ENCODE data around the gene PCNX4. TPM values are rescaled to one million over a fixed set of nuclear protein-coding genes. Genes with fewer than 3 reads are reported as not detected.
"Not testable (repeated sequence)": the region's sequence is repeated elsewhere in the genome, so short reads cannot be mapped to it uniquely, and the experiment has no call there.

The PCNX4 gene
- polyA plus RNA-seq (2013, experiment 1 of 2; ENCODE audit: insufficient read length), result 37.4 TPM
- 47.9 TPM for polyA plus RNA-seq (2013, experiment 2 of 2; ENCODE audit: insufficient read length)

DNA sequence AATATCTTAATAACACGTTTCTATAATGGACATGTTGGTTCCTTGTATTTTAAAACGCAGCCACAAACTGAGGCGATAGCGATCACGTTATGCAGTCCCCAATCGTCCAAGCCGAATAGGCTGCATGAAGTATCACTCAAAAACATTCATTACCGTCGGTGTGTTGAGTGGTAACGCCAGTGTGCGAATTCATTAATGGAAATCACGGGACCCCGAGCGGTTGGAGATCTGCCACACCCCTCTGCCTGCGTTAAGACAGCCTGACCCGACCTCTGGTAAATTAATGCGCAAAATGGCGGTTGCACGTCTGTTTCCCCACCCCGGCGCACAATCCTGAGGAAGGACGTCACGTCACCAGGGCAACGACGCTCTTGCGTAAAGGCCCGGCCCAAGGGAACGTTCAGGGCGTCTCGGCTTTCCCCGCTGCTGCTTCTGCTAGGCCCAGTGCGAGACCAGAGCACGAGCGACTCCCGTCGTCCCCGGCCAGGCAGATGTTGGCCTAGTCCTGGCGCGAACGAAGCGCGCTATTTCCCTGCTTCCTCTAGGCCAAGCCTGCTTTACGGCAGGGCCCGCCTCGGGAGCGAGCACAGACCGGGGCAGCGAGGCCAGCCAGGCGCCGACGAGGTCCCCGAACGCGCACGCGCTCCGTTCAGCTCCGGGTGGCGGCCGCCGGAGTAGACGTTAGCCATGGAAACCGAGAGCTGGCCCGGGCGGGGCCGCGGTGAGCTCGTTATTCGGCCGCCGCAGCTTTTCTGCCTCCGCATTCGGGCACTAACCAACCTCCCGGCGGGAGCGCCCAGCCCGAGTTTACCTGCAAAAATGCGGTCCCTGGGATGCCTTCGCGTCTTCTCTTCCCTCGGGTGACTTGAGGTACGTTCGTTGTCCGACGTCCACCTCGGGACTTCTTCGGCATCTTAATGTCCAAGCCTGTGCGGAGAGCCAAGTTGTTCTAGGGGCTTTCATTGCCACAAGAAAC, at the start of gene PCNX4:
TSS of gene PCNX4 (plus strand) at position 374 of the 976 bp plus-strand sequence. CDS start 15,716 bp downstream, outside the sequence.
- peak; percentile 99 for DNase-seq

DNA sequence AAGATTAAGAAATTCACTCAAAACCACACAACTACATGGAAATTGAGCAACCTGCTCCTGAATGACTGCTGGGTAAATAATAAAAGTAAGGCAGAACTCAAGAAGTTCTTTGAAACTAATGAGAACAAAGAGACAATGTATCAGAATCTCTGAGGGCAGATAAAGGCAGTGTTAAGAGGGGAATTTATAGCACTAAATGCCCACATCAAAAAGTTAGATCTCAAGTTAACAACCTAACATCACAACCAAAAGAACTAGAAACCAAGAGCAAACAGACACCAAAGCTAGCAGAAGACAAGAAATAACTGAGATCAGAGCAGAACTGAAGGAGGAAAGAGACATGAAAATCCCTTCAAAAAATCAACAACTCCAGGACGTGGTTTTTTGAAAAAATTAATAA, 43.7 kb upstream of the PCNX4 start:
- not testable (repeated sequence) for DNase-seq

DNA sequence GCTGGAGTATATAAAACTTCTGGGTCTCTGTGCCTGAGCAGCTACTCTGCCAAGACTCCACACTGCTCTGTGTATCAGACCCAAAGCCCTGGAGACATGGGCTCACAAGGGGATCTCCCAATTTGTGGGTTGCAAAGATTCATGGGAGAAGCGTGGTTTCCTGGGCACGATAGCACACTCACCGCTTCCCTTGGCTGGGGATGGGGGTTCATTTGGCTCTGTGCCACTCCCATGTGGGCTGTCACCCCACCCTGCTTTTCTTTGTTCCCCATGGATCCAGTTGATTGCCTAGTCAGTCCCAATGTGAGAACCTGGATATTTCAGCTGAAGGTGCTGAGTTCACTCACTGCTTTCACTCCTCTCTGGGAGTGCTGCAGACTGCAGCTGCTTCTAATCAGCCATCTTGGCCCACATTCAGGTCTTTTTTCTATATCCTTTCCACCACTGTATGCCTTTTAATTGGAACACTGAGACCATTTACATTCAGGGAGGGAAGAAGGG, 40.0 kb upstream of the PCNX4 start:
- DNase-seq, result peak; percentile 41

DNA sequence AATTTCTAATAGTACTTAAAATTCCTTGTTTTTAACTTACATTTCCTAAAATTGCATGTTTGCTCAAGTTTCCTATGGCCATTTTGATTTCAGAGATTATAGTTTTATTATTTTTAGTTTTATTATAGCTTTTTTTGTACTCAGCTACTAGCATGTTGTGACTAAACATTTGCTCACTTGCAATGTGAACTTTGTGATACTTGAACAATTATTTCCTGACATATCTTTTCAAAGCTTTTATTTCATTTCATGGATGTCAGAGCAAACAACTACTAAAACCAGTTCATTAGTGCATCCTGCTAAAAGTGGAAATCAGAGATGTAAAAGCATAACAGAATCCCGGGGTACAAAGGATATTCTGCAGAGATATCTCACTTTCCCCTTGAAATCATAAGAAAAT, 33.6 kb upstream of the PCNX4 start:
- no peak for DNase-seq

DNA sequence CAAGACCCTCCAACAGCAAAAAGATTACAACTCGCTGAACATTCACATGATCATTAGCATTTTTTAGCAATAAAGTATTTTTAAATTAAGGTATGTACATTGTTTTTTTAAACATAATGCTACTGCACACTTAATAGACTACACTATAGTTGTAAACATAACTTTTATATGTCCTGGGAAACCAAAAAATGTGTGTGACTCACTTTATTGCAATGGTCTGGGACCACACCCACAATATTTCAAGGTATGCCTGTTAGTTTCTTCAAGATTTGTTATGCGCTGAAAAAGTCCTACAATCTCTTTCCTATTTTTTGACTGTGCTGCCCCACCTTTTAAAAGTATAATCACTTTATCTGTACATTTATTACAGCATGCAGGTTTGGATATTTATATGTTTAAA, 30.4 kb upstream of the PCNX4 start:
- no peak for DNase-seq

DNA sequence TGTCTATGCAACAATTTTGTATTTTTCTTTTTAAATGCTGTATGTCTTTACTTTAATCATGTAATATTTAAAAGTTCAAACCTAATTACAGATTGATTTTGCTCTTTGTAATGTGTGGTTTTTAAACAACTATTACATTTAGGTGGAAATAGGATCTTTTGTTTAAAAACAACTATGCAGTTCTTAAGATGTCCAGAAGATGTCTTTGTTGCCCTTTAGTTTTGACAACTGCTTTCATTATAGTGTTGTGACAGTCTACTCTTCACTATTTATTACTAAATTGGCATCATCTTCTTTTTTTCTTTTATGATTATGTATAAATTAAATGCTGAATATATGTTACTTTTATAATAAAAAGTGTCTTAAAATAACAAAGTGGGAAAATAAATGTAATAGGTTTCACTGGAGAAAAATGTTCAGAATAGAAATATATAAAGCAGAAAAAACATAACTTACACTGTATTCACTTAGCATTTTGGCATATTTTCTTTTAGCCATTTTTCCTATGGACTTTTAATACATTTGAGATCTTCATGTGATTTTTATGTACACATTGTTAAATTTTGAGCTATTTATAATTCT, 27.1 kb upstream of the PCNX4 start:
- DNase-seq, result peak; percentile 39

DNA sequence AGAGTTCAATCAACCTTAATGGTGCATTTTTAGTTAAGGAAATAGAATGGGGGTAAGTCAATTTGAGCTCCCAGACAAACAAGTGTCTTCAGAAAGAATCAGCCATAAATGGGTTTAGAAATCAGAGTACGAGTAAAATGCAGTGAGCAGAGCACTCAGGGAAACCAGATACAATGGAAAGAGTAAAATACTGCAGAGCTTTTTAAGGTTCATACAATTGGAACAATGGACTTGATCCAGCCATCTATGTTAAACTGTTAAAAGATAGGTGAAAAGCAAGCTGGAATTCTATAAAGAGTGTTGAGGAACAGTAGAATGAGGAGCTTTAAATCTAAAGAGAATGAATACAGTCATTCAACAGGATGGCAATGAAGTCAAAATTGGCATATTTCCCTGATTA, 23.8 kb upstream of the PCNX4 start:
- DNase-seq, result no peak

DNA sequence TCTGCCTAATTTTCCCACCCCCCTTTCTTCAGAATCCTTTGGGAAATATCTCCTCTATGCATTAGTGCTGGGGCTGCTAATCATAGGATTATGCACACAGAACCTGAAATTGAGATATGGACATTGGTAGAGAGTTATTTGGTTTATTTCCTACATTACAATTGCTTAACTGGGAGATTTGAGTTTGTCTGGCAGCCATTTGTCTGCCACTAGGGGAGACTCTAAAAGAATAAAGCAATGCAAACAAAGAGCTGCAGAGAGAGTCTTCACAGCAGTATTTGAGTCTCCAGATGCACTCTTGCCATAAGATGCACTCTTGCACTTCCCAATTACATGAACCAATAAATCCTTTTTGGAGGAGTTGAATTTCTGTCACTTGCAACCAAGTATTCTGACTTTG, 12.0 kb upstream of the PCNX4 start:
- no peak for DNase-seq

DNA sequence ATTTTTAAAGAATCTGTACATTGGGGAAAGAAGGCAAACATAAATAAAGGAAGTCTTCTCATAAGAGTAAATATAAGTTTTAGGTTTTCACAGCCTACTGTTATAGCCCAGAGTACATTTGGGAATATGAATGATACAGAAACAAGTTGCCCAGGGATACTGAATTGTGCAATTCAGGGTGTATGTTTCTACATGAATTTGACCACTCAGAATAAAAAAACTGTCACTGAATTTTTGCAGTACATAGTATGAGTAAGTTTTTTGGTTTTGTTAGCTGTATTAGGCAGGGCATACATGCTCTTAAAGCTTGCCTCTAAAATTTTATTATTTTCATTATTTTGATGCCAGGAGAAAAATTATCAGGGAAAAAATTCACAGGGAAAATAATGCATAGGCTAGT, 6.6 kb upstream of the PCNX4 start:
- DNase-seq, result no peak

DNA sequence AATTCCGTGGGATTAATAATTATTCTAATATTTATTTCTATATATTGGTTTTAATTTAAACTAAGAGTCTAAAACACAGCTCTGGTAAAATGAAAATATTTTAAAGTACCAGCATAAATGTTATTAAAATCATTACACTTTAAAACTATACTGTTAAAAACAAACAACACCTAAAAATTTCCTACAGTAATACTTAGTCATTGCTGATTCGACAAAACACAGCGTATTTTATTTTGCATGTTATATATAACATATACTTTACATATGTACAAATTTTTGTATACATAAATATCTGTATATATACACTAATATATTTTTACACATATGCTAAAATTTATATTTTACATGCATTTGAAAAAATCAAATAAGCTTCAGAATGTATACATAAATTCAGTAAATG, 6.0 kb upstream of the PCNX4 start:
- DNase-seq, result no peak

DNA sequence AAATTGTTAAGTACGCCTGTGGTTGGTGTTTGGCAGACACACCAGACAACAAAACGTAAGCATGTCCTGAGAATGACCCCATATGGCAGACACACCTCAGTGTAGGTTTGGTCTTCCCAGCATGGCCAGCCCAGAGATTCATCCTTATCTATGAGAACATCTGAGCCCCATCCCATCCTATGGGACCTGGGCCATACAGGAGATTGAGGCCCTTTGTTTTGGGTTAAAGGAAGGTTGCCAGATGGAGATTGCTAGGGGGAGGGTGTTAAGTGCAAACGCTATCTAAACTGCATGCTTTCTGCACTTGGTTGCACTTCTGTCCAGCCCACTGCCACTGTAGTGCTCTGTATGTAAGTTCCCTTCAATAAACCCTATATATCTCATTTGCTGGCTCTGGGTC, 4.1 kb upstream of the PCNX4 start:
- no peak for DNase-seq

DNA sequence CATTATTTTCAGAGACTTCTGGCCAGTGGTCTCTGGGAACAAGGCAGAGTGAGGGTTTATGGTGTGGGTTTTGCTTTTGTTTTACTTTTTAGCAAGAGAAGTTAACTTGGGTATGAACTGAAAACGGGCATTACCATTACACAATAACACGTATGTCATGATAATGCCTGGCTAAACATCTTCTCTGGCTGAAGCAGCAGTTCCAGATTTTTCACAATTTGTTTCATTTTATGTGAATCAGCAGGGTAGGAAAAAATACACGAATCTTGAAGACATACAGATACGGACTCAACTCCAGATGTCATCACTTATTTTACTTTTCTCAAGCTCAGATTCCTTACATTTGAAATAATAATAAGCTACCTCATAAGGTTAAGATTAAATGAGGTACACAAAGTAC, 2.5 kb upstream of the PCNX4 start:
- no peak for DNase-seq

DNA sequence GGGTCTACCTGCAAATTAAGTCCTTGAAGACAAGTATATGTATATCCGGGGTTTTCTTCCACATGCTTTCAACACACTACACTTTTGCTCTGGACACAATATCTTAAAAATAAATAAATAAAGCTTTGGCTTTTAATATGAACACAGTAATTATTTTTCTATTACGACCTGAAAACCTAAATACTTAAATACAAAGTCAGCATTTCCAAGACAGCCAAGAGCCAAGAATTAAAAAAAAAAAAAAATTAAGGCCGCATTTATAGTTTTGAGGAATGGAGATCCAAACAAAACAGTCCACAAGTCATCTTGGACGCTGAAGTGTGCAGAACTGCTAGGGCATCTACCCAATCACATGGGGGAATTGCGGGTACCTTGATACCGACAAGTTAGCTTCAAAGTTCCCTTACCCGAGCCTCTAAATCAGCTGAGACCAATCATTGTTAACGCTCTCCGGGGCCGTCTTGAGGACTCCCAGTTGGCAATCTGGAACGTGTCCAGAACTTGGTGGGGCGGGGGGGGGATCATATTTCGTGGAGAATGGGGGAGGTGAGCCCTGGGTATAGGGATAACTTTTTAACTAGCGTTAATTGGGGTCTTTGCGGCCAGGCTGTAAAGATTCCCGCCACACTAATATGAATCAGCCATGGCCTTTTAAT, 731 bp upstream of the PCNX4 start:
- peak; percentile 82 for DNase-seq

DNA sequence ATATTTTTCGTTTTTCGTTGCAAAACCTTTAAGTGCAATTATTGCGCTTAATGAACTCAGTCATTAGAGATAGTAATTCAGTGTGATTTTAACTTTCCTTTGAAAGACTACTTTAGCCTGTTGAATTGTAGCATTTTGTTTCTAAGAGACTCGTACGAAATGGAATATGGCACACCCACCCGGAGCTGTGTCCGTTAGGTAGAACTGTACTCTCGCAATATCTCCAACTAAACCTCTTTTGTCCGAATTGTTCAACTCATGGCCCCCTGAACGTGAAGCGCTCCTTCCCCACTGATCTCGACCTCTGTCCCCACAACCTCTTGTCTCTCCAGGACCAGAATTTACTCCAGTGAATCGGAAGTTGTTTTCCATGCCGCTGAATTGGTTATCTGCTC, 800 bp downstream of the PCNX4 start:
- no peak for DNase-seq

DNA sequence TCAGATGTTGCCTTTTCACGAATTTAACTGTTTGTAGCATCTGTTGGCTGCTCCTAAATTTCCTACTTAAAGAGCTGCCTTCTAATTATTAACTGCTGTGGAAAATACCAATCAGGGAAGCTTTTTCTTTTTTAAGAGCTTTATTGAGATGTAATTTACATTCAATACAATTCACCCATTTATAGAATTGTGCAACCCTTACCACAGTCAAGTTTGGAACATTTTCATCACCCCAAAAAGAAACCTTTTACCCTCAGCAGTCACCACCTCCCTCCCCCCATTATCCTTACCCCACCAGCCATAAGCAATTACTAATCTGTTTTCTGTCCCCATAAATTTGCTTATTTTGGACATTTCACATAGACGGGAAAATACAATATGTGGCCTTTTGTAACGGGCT, 1.4 kb downstream of the PCNX4 start:
- DNase-seq, result no peak

DNA sequence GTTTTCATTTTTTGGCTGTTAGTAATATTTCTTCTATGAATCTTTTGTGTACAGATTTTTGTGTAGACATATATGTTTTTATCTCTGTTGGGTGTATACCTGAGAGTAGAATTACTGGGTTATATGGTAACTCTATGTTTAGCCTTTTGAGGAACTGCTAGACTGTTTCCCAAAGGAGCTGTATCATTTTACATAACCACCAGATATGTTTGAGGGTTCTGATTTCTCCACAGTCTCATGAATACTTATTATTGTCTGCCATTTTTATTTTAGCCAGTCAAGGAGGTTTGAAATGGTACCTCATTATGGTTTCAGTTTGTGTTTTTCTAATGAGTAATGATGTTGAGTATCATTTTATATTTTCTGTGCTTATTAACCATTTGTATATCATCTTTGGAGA, 1.9 kb downstream of the PCNX4 start:
- DNase-seq, result no peak

DNA sequence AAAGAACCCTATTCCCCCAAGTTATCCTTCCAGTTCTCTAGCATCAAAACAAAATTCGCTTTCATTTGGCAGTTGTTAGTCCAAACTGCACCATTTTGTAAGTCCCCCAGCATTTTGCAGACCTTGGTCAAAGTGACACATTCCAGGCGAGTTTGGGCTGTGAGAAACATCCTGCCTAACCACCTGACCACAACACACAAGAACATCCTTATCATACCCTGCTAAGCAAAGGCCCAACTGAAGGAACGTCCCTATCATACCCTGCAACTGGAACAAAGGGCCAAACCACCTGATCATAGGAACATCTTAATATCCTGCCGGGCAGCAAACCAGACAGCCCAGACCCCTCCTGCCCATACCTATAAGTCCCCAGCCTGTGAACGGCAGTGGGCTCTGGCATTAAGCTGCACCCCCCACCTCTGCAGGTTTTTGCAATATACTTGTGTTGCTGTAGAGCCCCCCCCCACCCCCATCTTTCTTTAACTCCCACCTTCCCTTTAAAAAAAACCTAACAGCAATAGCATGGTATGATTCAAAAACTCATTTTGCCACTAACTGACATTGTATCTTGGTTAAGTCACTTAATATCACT, 2.7 kb downstream of the PCNX4 start:
- peak; percentile 61 for DNase-seq

DNA sequence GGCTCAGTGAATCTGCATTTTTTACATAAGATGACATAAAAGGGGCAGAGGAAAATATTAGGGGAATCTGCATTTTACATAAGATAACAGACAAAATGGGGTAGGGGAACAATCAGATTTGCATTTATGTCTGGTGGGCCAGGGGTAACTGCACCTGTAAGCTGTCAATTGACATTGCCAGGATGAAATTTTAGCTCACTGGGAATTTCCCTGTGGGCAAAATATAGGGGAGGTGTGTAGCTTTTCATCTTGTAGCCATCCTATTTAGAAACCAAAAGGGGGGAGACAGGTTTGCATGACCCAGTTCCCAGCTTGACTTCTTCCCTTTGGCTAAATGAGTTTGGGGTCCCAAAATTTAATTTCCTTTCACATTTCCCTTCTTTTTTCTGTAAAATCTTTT, 3.5 kb downstream of the PCNX4 start:
- no peak for DNase-seq

DNA sequence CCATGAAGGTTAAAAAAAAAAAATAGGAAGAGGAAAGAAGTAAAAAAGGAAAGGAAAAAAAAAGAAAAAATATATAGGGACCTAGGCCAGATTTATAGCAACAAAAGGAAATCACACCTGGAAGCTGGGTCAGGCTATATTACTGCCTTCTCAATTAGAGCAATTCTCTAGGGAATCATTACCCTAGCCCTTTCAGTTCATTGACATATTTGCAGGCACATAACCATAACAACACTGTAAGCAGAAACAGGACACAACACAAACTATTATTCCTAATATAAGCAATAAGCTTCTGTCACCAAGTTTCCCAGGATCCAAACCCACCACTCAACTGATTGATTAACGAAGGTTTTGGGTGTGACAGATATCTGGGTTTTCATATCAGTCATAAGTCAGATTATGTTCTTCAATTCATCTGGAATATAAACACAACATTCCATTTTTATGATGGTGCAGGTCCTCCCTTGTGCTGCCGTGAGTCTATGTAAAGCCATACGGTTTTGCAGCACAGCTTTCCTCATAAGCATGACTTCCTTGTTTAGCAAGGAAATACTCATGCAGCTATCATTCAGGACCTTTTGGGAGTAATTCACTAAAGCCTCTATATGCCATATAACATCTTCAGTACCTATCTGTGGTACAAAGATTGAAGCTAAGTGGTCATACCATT, 4.2 kb downstream of the PCNX4 start:
- peak; percentile 63 for DNase-seq

DNA sequence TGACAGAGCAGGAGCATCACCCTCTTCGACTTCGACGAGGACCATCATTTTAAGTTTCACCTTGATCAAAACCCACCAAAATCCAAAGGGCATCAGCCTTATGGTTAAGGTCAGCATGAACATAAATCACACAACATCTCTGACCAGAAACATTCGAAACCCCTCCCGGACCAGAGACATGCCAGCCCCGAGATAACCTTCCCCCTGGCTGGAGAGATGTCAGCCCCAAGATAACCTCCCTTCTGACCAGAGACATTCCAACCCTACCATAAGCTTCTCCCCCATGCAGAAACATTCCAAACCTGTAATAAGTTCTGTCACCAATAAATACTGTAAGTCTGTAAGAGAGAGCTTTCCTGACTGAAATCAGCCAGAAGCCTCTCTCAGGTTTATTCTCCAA, 6.3 kb downstream of the PCNX4 start:
- no peak for DNase-seq

DNA sequence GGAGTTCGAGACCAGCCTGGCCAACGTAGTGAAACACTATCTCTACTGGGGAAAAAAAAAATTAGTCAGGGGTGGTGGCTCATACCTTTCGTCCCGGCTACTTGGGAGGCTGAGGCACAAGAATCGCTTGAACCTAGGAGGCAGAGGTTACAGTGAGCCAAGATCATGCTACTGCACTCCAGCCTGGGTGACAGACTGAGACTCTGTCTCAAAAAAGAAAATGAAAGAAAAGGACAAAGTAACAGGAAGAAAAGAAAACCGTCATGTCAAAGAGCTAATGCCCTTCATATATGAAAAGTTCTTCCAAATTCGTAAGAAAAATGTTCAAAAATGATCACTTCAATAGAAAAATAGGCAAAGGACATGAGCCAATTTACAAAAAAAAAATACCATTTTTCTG, 8.1 kb downstream of the PCNX4 start:
- not testable (repeated sequence) for DNase-seq

DNA sequence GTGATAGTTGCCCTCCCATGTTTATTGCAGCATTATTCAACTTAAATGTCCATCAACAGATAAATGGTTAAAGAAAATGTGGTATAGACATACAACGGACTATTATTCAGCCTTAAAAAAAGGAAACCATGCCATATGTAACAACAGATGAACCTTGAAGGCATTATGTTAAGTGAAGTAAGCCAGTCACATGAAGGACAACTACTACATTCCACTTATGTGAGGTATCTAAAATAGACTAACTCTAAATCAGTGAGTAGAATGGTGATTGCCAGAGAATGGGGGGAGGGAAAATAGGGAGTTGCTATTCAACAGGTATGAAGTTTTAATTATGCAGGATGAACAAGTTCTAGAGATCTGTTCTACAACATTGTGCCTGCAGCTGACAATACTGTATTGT, 10.1 kb downstream of the PCNX4 start:
- DNase-seq, result no peak
